Neural progenitor cell (in vitro differentiated cells): ENCODE data around the gene ASXL3. TPM values are rescaled to one million over a fixed set of nuclear protein-coding genes. Genes with fewer than 3 reads are reported as not detected.

Source experiments
- DNase-seq: peaks from one replicate; pipeline ENCODE4 v3.0.0-alpha.2; 2016; ENCODE audit warnings: low spot score
- H2AFZ ChIP-seq: fragments of 200-600 bp; sonication (generic); replicated peaks from 2 replicates; pipeline ENCODE4 v1.6.1; 2016; ENCODE audit warnings: antibody characterized with exemption
- H3F3A ChIP-seq: fragments of 200-600 bp; sonication (generic); 2 replicates; pipeline ENCODE4 v1.6.1; 2016; ENCODE audit warnings: antibody characterized with exemption, low read depth
- H3K27ac ChIP-seq: fragments of 200-600 bp; sonication (generic); 2 replicates; pipeline ENCODE4 v1.5.1; 2016; ENCODE audit warnings: mild to moderate bottlenecking
- H3K27me3 ChIP-seq: fragments of 200-600 bp; sonication (generic); 2 replicates; pipeline ENCODE4 v1.6.1; 2016; ENCODE audit warnings: mild to moderate bottlenecking, moderate library complexity
- H3K36me3 ChIP-seq: fragments of 200-600 bp; sonication (generic); 2 replicates; pipeline ENCODE4 v1.5.1; 2016
- H3K4me1 ChIP-seq: fragments of 200-600 bp; sonication (generic); 2 replicates; pipeline ENCODE4 v1.6.1; 2016; ENCODE audit warnings: mixed run types
- H3K4me2 ChIP-seq: fragments of 200-600 bp; sonication (generic); 2 replicates; pipeline ENCODE4 v1.6.1; 2016
- H3K4me3 ChIP-seq: fragments of 200-600 bp; sonication (generic); 2 replicates; pipeline ENCODE4 v1.5.1; 2016
- H3K79me2 ChIP-seq: fragments of 200-600 bp; sonication (generic); 2 replicates; pipeline ENCODE4 v1.6.1; 2016; ENCODE audit warnings: low read depth
- H3K9ac ChIP-seq: fragments of 200-600 bp; sonication (generic); 2 replicates; pipeline ENCODE4 v1.6.1; 2016
- H3K9me3 ChIP-seq: fragments of 200-600 bp; sonication (generic); 2 replicates; pipeline ENCODE4 v1.5.1; 2016; ENCODE audit warnings: low read depth
- H4K20me1 ChIP-seq: fragments of 200-600 bp; sonication (generic); 2 replicates; pipeline ENCODE4 v1.6.1; 2016; ENCODE audit warnings: low read depth
- H3K27ac Mint-ChIP-seq: 3 replicates; pipeline ENCODE4 v1.8.0; 2021; ENCODE audit warnings: mixed read lengths
- H3K27me3 Mint-ChIP-seq: 2 replicates; pipeline ENCODE4 v1.8.0; 2022; ENCODE audit warnings: low read depth, mild to moderate bottlenecking, inconsistent platforms, moderate library complexity, mixed read lengths; ENCODE audit not compliant: insufficient read depth
- H3K36me3 Mint-ChIP-seq: 3 replicates; pipeline ENCODE4 v1.8.0; 2021; ENCODE audit warnings: mixed read lengths
- H3K4me1 Mint-ChIP-seq: 3 replicates; pipeline ENCODE4 v1.8.0; 2021; ENCODE audit warnings: mixed read lengths
- H3K4me3 Mint-ChIP-seq: 3 replicates; pipeline ENCODE4 v1.8.0; 2021; ENCODE audit warnings: mild to moderate bottlenecking, moderate library complexity, mixed read lengths
- H3K9me3 Mint-ChIP-seq: 3 replicates; pipeline ENCODE4 v1.8.0; 2020; ENCODE audit warnings: mixed read lengths
- EZH2 ChIP-seq: fragments of 200-600 bp; sonication (generic); IDR thresholded peaks from 2 replicates; pipeline ENCODE4 v1.6.1; 2017; ENCODE audit warnings: antibody characterized with exemption, mild to moderate bottlenecking, moderate library complexity
- EZH2phosphoT487 ChIP-seq: fragments of 200-600 bp; sonication (generic); IDR thresholded peaks from 2 replicates; pipeline ENCODE4 v1.6.1; 2017; ENCODE audit warnings: antibody characterized with exemption
- total RNA-seq: library from RNA; depleted of rRNA; stranded (reverse); fragments of >200 nt; gene quantifications from 2 replicates; pipeline ENCODE4 v1.2.3, GENCODE V29; 2015; ENCODE audit warnings: low replicate concordance
- TF ChIP-seq, protein P1 (sequence below): fragments of 200-600 bp; sonication (generic); IDR thresholded peaks from 2 replicates; pipeline ENCODE4 v1.5.1; 2017; ENCODE audit warnings: antibody characterized with exemption, mild to moderate bottlenecking

Gene ASXL3
- total RNA-seq, 1 donor from 2014 or later, result 5.1 TPM

DNA sequence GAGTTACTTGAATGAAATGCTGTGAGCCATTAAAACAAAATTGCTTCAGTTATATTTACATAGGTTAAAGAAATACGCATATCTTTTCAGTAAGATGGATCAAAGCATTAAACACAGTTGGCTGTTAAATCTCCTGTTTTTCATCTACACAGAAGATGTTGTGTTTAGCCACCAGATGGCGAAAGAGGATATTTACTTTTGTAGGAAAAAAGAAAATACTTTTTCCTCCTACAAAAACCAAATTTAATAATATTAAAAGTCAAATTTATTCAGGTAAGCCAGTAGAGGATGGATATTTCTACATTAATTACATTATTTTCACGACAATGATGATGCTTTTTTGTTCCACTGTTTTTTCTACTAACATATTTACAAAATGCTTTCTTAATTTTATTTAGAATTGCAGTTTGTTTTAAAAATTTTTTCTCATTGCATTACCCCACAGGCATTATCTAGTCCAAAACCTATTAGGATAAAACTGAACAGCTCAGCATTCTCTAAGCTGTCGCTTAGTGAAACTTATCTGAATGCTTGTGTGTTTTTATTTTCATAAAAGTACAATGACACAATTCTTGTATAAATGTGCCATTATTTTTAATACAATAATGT, 173.7 kb downstream of the ASXL3 start:
- no peaks in the 10 kb centered on the region for H3K27me3 ChIP-seq
- Mint-ChIP-seq H3K9me3 (no peaks in the 10 kb centered on the region), H3K36me3 (no peaks in the 10 kb centered on the region), H3K27me3 (no peaks in the 10 kb centered on the region), H3K27ac (no peak overlapping the region), H3K4me1 (peaks cover 18% of the 10 kb centered on the region), H3K4me3 (no peak overlapping the region)
- no peaks in the 10 kb centered on the region for H3F3A ChIP-seq
- no peak overlapping the region for H3K4me3 ChIP-seq
- H3K4me2 ChIP-seq, result no peak overlapping the region
- H3K36me3 ChIP-seq, result no peaks in the 10 kb centered on the region
- H2AFZ ChIP-seq, result no peak overlapping the region
- no peak overlapping the region for H3K27ac ChIP-seq
- H3K9me3 ChIP-seq, result no peaks in the 10 kb centered on the region
- H3K9ac ChIP-seq, result no peak overlapping the region
- no peaks in the 10 kb centered on the region for H3K79me2 ChIP-seq
- peak; percentile 43 for DNase-seq
- H3K4me1 ChIP-seq, result no peaks in the 10 kb centered on the region
- H4K20me1 ChIP-seq, result no peaks in the 10 kb centered on the region
- TF ChIP-seq EZH2phosphoT487 (no peak), EZH2 (no peak)
- TF ChIP-seq, protein P1, sequence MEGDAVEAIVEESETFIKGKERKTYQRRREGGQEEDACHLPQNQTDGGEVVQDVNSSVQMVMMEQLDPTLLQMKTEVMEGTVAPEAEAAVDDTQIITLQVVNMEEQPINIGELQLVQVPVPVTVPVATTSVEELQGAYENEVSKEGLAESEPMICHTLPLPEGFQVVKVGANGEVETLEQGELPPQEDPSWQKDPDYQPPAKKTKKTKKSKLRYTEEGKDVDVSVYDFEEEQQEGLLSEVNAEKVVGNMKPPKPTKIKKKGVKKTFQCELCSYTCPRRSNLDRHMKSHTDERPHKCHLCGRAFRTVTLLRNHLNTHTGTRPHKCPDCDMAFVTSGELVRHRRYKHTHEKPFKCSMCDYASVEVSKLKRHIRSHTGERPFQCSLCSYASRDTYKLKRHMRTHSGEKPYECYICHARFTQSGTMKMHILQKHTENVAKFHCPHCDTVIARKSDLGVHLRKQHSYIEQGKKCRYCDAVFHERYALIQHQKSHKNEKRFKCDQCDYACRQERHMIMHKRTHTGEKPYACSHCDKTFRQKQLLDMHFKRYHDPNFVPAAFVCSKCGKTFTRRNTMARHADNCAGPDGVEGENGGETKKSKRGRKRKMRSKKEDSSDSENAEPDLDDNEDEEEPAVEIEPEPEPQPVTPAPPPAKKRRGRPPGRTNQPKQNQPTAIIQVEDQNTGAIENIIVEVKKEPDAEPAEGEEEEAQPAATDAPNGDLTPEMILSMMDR, result peak; percentile 74

DNA sequence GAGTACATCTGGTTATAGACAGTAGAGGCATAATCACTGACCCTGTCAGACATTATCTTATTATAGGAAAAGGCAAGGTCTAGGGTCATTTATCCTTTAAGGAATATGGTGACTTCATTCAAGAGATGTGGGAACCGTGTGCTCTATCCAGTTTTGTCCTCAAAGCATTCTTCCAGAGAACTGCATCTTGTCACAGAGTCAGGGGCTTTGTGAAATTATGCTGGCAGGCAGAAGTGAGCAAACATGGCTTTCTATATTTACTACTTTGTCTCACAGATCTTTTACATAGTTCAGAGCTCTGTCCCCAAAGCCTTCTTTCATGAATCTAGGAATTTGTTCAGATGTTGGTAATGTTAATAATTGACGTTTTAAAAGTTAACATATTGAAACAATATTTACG, 177.4 kb downstream of the ASXL3 start:
- Mint-ChIP-seq H3K4me3 (no peak overlapping the region), H3K36me3 (no peaks in the 10 kb centered on the region), H3K27ac (no peak overlapping the region), H3K9me3 (no peaks in the 10 kb centered on the region), H3K27me3 (no peaks in the 10 kb centered on the region), H3K4me1 (peaks cover 7% of the 10 kb centered on the region)
- Histone ChIP-seq H3K4me2 (no peak overlapping the region), H3K9me3 (no peaks in the 10 kb centered on the region), H4K20me1 (no peaks in the 10 kb centered on the region), H3K79me2 (no peaks in the 10 kb centered on the region), H2AFZ (no peak overlapping the region), H3K4me1 (no peaks in the 10 kb centered on the region), H3K27ac (no peak overlapping the region), H3K36me3 (no peaks in the 10 kb centered on the region), H3K4me3 (no peak overlapping the region), H3K27me3 (no peaks in the 10 kb centered on the region), H3F3A (no peaks in the 10 kb centered on the region), H3K9ac (no peak overlapping the region)
- TF ChIP-seq, protein P1, result no peak
- TF ChIP-seq EZH2phosphoT487 (no peak), EZH2 (no peak)
- DNase-seq, result no peak

GRCh38 chr18:33755931-33756560, 178.0 kb downstream of the ASXL3 start:
- no peaks in the 10 kb centered on the region for H3K27me3 ChIP-seq
- H3K4me2 ChIP-seq, result no peak overlapping the region
- H3K27ac ChIP-seq, result no peak overlapping the region
- Mint-ChIP-seq H3K36me3 (no peaks in the 10 kb centered on the region), H3K9me3 (no peaks in the 10 kb centered on the region), H3K27me3 (no peaks in the 10 kb centered on the region), H3K4me3 (no peak overlapping the region), H3K4me1 (peaks cover 3% of the 10 kb centered on the region), H3K27ac (no peak overlapping the region)
- H3K4me1 ChIP-seq, result no peaks in the 10 kb centered on the region
- no peaks in the 10 kb centered on the region for H3K36me3 ChIP-seq
- H3K9me3 ChIP-seq, result no peaks in the 10 kb centered on the region
- H3K9ac ChIP-seq, result no peak overlapping the region
- H2AFZ ChIP-seq, result no peak overlapping the region
- H4K20me1 ChIP-seq, result no peaks in the 10 kb centered on the region
- DNase-seq, result no peak
- no peaks in the 10 kb centered on the region for H3F3A ChIP-seq
- no peak overlapping the region for H3K4me3 ChIP-seq
- TF ChIP-seq, protein P1, result no peak
- TF ChIP-seq EZH2phosphoT487, result no peak
- TF ChIP-seq EZH2, result no peak
- H3K79me2 ChIP-seq, result no peaks in the 10 kb centered on the region
